NCI-H1417 treated with DMSO at 0.1 percent for 48 hours (cell line): ENCODE measurements around the gene RIOX2.

Experiments used
- DNase-seq: peaks from one replicate; lab custom pipeline; 2025; lab: John Stamatoyannopoulos, UW

The RIOX2 gene

GRCh38 chr3:97954228-97954827 is 17.9 kb downstream of the RIOX2 start:
- no peak for DNase-seq

- no peak for DNase-seq
These were observed 19.4 kb downstream of the RIOX2 start for GRCh38 chr3:97952872-97953271.

GRCh38 chr3:97952280-97952679 is 20.0 kb downstream of the RIOX2 start:
- DNase-seq: no peak

GRCh38 chr3:97950360-97950759 is 21.9 kb downstream of the RIOX2 start:
- no peak for DNase-seq

GRCh38 chr3:97949743-97950142 is 22.5 kb downstream of the RIOX2 start:
- no peak for DNase-seq

GRCh38 chr3:97949110-97949485 is 23.1 kb downstream of the RIOX2 start:
- no peak for DNase-seq

- DNase-seq: no peak
These were observed 23.7 kb downstream of the RIOX2 start for GRCh38 chr3:97948351-97949109.

GRCh38 chr3:97942801-97943546 is 29.3 kb downstream of the RIOX2 start:
- DNase-seq: no peak

- no peak for DNase-seq
These were observed 32.2 kb downstream of the RIOX2 start for GRCh38 chr3:97940034-97940433.

- DNase-seq: no peak
These were observed 32.8 kb downstream of the RIOX2 start for GRCh38 chr3:97939401-97939800.

GRCh38 chr3:97938444-97938843 is 33.8 kb downstream of the RIOX2 start:
- no peak for DNase-seq

- DNase-seq: no peak
These were observed 35.0 kb downstream of the RIOX2 start for GRCh38 chr3:97937205-97937604.

- no peak for DNase-seq
These were observed 36.4 kb downstream of the RIOX2 start for GRCh38 chr3:97935842-97936241.

GRCh38 chr3:97934980-97935695 is 37.1 kb downstream of the RIOX2 start:
- no peak for DNase-seq

GRCh38 chr3:97932387-97932801 is 39.8 kb downstream of the RIOX2 start:
- no peak for DNase-seq

- DNase-seq: no peak
These were observed 41.0 kb downstream of the RIOX2 start for GRCh38 chr3:97931218-97931617.

- no peak for DNase-seq
These were observed 42.2 kb downstream of the RIOX2 start for GRCh38 chr3:97930018-97930417.

GRCh38 chr3:97928986-97929385 is 43.2 kb downstream of the RIOX2 start:
- DNase-seq: no peak

GRCh38 chr3:97927704-97928103 is 44.5 kb downstream of the RIOX2 start:
- DNase-seq: no peak

- no peak for DNase-seq
These were observed 54.3 kb downstream of the RIOX2 start for GRCh38 chr3:97917813-97918536.

- no peak for DNase-seq
These were observed 55.7 kb downstream of the RIOX2 start for GRCh38 chr3:97916576-97916975.

GRCh38 chr3:97914388-97914787 is 57.8 kb downstream of the RIOX2 start:
- DNase-seq: no peak
